NCI-H146 treated with DMSO at 0.1 percent for 48 hours (cell line): ENCODE data around the gene URAD.

Experiments
- DNase-seq: peaks from one replicate; lab custom pipeline; 2025; ENCODE audit not compliant: unreplicated experiment; lab: John Stamatoyannopoulos, UW

The URAD gene

DNA sequence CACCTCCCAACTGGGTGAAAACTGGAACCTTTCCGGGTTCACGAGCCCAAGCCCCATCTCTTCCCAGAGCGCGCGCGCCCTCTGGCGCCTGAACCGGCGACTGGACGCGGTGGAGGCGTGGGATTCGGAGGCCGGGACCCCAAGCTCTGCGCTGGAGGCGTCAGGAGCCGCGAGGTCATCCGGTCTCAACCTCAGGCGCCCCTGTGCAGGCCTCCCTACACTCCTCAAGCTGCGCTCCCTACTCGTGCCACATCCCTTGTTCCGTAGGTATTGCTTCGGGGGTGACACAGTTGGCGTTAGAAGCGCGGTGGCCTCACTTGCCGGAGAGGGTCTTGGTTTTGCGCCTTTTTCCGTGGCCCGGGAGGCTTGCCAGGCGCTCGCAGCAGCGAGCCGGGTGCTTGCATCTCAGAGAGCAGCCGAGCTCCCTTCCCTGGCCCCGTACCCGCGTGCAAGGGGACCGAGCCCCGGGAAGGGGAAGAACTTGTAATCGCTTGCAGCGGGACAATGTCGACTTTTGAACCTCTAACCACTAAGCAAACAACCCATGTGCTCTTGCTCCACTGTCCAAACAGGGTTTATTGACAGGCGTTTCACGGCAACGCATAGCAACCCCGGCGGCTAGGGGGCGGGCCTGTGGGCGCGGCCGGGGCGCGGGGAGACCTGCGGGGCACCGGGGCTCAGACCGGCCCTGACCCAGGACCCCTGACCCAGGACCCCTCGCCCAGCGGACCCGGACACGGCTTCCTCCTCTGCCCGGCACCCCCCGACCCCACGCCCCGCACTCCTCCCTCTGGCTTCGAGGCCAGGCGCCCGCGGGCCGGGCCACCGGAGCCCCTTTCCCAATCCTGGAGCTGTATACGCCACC is 27.9 kb downstream of the URAD start:
- no peak for DNase-seq

DNA sequence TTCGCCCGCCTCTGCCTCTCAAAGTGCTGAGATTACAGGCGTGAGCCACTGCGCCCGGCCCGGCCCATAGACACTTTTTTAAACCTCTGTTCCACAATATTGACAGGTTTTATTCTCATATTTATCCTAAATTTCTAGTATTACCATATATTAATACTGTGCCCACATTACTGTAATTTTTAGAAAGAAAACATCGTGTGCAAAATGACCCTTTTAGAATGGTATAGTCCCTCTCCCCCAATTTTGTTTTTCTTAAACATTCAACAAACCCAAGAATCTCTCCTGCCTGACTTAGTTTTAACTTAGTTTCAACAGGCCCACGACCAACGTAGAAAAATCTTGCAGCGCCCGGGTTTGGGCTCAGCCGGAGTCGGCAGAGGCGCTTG is 28.5 kb downstream of the URAD start:
- DNase-seq, result no peak

DNA sequence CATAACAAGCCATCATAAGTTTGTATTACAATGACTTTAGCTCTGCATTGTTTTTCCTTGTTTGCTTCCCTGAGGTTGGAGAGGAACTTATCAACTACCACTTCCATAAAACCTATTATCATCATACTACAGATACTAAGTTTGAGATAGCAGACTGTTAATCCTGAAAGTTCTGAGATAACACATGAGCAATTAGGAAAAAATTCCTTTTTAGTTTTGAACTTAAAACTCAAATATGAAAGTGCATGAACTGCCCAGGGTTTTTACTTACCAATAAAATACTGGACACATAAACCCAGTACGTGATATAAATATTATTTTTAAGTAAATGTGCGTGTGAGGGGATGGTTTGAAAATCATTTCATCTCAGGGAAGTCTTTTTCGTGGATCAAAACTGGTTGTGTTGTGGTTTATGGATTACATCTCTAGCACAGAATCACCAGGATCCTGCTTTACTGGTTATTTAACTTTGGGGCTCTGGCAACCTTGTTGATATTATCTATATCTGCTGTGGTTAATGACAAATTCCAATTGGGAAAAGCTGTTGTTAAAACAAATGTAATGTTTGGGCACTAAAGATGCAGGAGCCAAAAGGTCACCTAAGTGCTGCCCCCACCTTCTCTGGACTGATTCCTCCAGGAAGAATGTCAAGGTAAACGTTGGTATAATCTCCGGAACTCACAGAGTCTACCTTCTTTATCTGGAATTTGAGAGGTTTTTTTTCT is 31.8 kb downstream of the URAD start:
- no peak for DNase-seq

DNA sequence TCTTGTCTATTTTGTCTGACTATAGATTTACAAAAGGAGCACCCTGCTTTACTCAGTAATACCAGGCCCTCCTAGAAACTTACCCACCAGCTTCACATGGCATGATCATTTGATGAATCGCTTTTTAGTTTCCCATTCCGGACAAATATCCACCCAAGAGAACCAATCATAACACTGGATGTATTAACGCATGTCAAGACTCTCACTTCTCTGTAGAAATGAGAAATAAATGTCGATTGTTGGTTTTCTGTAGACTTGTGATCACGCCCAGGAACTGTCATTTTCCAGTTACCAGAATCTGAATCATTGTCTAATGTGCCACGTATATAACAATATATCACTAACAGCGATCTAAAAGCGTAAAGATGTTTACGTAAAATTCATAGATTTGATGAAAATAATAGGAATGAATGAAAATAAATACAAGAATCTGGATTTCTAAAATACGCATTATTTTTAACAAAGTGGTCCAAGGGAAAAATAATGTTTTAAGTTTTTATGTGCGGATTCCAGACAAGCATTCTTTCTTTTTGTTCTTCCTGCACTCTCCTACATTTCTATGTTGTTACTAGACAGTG is 33.4 kb downstream of the URAD start:
- no peak for DNase-seq

DNA sequence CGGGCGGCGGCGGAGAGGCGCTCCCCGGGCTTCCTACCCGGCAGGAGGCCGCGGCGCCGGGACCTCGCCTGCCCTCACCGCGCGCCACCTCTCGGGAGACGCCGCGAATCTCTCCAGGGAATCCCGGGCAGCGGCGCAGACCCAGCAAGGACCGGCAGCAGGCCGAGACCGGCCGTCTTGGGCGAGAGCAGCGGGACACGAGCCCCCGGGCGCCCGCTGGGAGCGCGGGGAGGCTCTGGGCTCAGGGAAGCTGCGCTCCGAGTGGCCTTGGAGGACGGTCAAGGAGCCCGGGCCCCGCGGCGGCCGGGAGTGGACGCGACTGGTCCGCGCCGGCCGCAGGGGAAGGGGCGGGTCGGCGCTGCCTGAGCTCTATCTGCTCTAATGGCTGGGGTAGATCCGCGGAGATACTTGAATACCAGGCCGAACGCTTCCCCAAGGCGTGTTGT is 34.1 kb downstream of the URAD start:
- DNase-seq, result no peak

DNA sequence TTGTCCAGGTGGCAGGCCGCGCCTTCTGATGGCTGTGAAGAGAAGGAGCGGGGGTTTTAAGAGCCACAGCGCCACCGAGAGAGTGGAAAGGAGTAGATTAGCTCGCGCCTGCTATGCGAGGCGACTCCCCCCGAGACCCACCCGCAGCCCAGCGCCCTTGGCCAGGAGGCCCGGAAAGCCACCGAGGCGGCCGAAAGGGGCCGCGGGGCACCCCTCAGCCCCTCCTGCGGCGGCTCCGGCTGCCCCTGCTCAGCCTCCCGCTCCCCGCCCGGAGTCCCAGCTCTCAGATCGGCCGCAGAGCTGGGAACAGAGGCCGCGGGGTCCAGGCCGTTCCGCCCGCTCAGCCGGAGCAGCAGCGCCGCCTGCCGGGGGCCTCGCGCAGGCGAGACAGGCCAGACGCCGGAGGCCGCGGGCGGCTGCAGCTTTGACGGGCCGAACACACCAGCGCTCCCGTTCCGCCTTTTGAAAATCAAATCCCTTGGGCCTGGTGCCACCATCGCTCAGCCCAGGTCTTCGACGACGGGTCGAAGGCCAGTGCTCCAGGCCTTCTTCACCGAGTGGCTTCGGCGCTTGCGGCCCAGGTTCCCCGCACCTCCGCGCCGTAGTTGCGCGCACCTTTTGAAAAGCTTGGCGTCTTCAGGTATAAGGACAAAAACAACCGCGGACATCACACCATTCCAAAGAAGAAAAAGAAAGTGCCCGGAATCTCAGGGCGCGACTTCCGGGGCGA is 34.7 kb downstream of the URAD start:
- no peak for DNase-seq

DNA sequence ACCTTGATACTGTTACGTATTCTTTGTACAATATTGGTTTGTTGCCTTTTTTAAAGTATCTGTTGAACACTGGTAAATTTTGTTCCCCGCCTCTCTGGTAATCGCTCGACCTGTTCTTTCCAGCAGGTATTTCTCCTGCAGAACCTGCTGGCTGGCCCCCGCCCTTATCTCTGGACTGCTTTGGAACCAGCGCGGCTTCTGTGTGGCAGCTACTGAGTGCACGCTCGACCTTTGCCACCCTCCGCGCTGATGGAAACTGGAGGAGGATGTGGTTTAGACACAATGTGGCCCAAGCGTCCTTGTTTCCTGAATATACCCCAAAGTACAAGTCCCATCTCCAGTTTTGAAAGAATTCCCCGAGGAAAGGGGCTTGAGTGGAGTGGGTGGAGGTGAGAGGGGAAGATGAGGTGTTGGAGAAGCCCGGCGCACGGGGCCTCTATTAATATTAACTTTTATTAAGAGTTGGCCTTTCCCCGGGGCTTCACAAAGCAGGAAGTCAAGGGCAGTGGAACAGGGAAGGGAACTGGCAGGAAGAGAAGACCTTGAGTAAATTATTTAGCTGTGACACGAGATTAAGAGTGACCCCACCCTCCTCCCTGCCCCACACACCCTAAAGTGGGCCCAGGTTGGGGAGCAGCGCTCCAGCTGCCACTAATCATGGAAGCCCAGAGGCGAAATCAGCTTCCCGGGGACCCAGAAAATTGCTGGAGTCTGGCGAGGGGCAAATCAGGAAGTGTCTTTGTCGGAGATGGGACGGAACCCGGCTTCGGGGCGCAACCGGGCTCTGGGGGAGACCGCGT is 35.4 kb downstream of the URAD start:
- no peak for DNase-seq

DNA sequence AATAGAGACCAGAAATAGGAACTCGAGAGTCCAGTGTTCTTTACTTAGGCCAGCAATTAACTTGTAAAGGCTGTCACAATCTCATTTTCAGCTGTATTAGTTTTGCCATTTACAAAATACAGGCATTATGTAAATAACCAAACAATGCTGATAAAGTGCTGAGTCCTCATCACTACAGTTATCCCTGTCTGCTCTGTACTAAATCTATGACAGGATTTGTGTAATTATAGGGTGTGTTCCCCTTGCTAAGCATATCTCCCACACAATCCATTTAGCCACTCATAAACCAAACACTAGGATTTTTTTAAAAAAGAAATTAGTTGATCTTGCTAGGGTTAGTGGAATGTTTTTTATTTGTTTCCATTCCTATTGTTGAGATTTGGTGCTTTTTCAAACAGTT is 45.5 kb downstream of the URAD start:
- no peak for DNase-seq

DNA sequence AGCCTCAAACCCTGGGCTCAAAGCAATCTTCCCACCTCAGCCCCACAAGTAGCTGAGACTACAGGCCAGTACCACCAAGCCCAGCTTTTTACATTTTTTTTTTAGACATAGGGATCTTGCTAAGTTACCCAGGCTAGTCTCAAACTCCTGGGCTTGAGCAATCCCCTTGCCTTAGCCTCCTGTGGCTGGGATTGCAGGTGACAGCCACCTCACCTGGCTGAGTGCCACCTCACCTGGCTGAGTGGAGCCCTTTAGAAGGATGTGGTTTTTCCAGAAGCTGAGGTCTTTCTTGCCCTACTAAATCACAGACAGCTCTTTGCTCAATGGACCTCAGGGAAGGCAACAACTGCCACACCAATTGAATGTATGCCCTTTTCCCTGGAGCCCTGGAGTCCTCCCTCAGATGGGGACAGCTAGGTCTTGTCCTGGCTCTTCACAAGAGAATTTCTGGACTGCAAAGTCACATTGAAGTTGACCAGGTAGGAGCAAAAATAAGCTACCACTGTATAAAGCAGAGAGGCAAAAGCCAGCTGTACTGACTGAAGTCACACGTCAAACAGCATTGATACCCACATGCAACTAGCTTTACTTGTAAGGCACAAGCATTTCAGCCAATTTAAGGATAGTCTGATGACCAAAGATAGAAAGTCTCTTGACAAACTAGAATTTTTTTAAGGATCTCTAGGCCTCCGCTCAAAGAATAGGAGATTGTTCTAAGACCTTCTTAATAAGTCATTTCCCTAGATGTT is 54.7 kb downstream of the URAD start:
- DNase-seq, result no peak

DNA sequence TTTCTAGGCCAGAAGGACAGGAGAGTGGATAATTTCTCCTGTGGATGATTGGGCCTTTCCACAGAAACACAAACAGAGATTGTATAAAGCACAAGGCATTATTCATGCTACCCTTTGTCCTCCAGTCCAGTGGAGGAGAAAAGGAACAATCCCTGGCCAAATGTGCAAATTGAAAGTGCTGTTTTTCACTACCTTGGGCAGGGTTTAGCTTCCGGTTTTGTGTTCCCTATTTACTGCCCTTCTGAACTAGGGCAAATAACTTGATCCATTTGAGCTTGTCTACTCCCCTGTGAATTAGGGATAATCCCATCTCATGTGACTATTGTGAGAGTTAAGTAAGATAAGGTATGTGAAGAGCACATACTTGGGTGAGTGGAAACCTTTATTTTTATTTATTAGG is 55.4 kb downstream of the URAD start:
- DNase-seq, result no peak

DNA sequence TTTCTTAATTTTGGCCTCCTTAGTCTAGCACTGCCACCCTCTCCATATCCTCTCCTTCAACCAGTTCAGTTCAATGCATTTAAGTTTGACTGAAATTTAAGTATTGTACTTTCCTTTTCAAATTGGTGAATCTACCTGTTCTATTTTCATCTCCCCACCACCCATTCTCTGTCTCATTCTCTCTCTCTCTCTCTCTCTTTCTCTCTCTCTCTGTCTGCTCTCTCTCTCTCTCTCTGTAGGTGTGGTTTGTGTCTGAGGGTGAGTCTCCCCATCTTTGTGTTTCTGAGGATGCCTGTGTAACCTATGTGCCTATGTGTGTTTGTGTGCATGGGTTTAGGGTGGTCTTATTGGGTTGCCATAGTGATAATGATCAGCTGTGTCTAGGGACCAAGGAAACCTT is 58.6 kb downstream of the URAD start:
- no peak for DNase-seq

DNA sequence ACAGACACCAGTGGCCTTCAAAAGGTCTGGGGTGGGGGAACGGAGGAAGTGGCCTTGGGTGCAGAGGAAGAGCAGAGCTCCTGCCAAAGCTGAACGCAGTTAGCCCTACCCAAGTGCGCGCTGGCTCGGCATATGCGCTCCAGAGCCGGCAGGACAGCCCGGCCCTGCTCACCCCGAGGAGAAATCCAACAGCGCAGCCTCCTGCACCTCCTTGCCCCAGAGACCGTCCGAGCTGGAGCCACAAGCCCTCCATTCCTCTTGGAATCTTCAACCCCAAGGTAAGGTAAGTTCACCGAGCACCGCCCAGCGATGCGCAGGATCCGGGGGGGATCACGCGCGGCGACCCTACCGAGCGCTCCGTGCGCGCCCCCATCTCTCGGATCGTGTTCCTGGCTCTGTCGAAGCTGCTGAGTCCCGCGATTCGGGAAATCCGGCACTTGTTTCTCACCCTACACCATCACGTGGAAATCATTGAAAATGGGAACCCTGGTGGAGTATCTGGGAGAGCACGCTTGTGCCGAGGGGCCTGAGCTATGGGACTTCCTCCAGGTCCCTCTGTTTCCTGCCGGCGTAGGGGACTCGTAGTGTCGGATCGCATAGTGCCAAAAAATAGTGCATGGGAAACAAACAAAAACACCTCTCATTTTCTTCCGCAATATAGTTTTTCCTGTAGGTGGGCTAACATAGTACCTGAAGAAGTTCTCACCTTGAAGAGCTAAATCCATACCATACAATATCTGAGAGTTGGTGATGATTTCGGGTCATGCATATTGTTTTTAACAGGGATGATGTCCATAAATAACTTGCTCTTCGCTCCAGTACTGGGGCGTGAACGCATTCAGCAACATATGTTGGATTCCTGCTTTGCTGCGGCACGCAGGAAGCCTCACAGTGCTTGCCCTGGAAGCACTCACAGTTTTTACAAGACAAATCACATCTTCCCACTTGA is 59.4 kb downstream of the URAD start:
- DNase-seq, result no peak

DNA sequence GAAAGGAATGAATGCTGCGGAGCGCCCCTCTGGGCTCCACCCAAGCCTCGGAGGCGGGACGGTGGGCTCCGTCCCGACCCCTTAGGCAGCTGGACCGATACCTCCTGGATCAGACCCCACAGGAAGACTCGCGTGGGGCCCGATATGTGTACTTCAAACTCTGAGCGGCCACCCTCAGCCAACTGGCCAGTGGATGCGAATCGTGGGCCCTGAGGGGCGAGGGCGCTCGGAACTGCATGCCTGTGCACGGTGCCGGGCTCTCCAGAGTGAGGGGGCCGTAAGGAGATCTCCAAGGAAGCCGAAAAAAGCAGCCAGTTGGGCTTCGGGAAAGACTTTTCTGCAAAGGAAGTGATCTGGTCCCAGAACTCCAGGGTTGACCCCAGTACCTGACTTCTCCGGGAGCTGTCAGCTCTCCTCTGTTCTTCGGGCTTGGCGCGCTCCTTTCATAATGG is 60.1 kb downstream of the URAD start:
- DNase-seq, result no peak
